ENCODE measurements around the gene MARCHF3. TPM values are rescaled to one million over a fixed set of nuclear protein-coding genes. Genes with fewer than 3 reads are reported as not detected.
"Not testable (repeated sequence)": the region's sequence is repeated elsewhere in the genome, so short reads cannot be mapped to it uniquely, and the experiment has no call there.

The MARCHF3 gene
- total and polyA plus RNA-seq, 10 of the 15 experiments (the other 5 are each of a cell fraction or from before 2014, with no cell fraction given), result 3.6 to 24.1 (median 11.3) TPM

GRCh38 chr5:126853541-126854307, 176.6 kb downstream of the MARCHF3 start:
- RAD21 ChIA-PET (ENCODE audit: unreplicated experiment); H2AFZ ChIP-seq (ENCODE audit: control insufficient read depth, low read depth, low read length); H3K27me3 ChIP-seq (replicated peaks in 1 of 2; ENCODE audit: control insufficient read depth in 2 of 2, insufficient read depth in 2 of 2, low read length in 1 of 2); H3K36me3 ChIP-seq (ENCODE audit: control insufficient read depth in 2 of 2, insufficient read depth in 2 of 2, low read length in 1 of 2); H3K27ac ChIP-seq (ENCODE audit: control insufficient read depth, insufficient read depth); intact Hi-C loops (cut with micrococcal nuclease; ENCODE audit: unreplicated experiment); BruUV-seq (replicated peaks); H3K9ac ChIP-seq (ENCODE audit: control insufficient read depth, insufficient read depth, low read length); CTCF ChIA-PET; H3K79me2 ChIP-seq (ENCODE audit: control insufficient read depth, insufficient read depth, low read length); DNase-seq (ENCODE audit: low read depth, low spot score); H3K4me2 ChIP-seq (ENCODE audit: control insufficient read depth, insufficient read depth); ATAC-seq; H4K20me1 ChIP-seq (ENCODE audit: control insufficient read depth, insufficient read depth); H3K9me3 ChIP-seq (replicated peaks; ENCODE audit: control insufficient read depth, insufficient read depth, low read length); FAIRE-seq; H3K4me3 ChIP-seq; POLR2A ChIA-PET: not testable (repeated sequence)
- TF ChIP-seq NFYB (IDR thresholded peaks at IDR 0.05; ENCODE audit: insufficient read depth, low read depth, low read length), result 0 out of 2 replicates have a peak, but pooled peaks have one; percentile 54
- SMC1A ChIA-PET (ENCODE audit: uncharacterized antibody, unreplicated experiment), result interaction anchor here (0.6 kb wide), 1 partner anchor 117 kb away, joined by 3 read pairs; no protein-coding TSS in a partner anchor
- peaks cover 12% of the 10 kb centered on the region for H3K4me1 ChIP-seq (ENCODE audit: control insufficient read depth, insufficient read depth, low read length)
- in situ Hi-C loops (cut with MboI), result loop anchor here (10.0 kb wide), 1 partner anchor 461 kb away; no protein-coding TSS in a partner anchor
- 94% methylated on average over 27 of the region's 27 CpGs for WGBS (ENCODE audit: insufficient coverage, insufficient replicate concordance, low lambda C conversion rate, missing lambda C conversion rate)

- Histone ChIP-seq H3K9me3 (replicated peaks; ENCODE audit: control insufficient read depth, insufficient read depth, low read length) (no peaks in the 10 kb centered on the region; the same call in 2 of the 3 replicates), H4K20me1 (ENCODE audit: control insufficient read depth, insufficient read depth) (no peaks in the 10 kb centered on the region), H3K9ac (ENCODE audit: control insufficient read depth, insufficient read depth, low read length) (no peak overlapping the region), H3K27ac (ENCODE audit: control insufficient read depth, insufficient read depth) (0 out of 2 replicates have a peak overlapping the region, but pooled peaks have one; percentile 53), H3K36me3 (ENCODE audit: control insufficient read depth in 2 of 2, insufficient read depth in 2 of 2, low read length in 1 of 2) (no peaks in the 10 kb centered on the region), H2AFZ (ENCODE audit: control insufficient read depth, low read depth, low read length) (no peak overlapping the region), H3K4me2 (ENCODE audit: control insufficient read depth, insufficient read depth) (no peak overlapping the region), H3K4me3 (no peak overlapping the region), H3K27me3 (replicated peaks in 1 of 2; ENCODE audit: control insufficient read depth in 2 of 2, insufficient read depth in 2 of 2, low read length in 1 of 2) (no peaks in the 10 kb centered on the region), H3K4me1 (ENCODE audit: control insufficient read depth, insufficient read depth, low read length) (peaks cover 12% of the 10 kb centered on the region), H3K79me2 (ENCODE audit: control insufficient read depth, insufficient read depth, low read length) (no peaks in the 10 kb centered on the region)
- in situ Hi-C loops (cut with MboI) (loop anchor here (10.0 kb wide), 1 partner anchor 462 kb away; no protein-coding TSS in a partner anchor), intact Hi-C loops (cut with micrococcal nuclease; ENCODE audit: unreplicated experiment) (no loop called here)
- TF ChIP-seq PKNOX1 (IDR thresholded peaks at IDR 0.05) (no peak), POLR2AphosphoS2 (IDR thresholded peaks at IDR 0.05; ENCODE audit: low read depth, low read length) (no peak), IKZF1 (conservative IDR thresholded peaks at IDR 0.05) (no peak), EP300 (IDR thresholded peaks at IDR 0.05; ENCODE audit: borderline replicate concordance in 1 of 2, control insufficient read depth in 1 of 2, low read depth in 2 of 2, low read length in 2 of 2) (no peak), TCF7 (IDR thresholded peaks at IDR 0.05; ENCODE audit: borderline replicate concordance) (no peak), SREBF2 (IDR thresholded peaks at IDR 0.05; ENCODE audit: low read length) (no peak), ZNF384 (IDR thresholded peaks at IDR 0.05; ENCODE audit: borderline replicate concordance, low read depth, low read length) (no peak), SMARCA5 (IDR thresholded peaks at IDR 0.05) (no peak), YY1 (IDR thresholded peaks at IDR 0.05; ENCODE audit: low read depth, low read length) (no peak)
- TF ChIP-seq, protein P1, sequence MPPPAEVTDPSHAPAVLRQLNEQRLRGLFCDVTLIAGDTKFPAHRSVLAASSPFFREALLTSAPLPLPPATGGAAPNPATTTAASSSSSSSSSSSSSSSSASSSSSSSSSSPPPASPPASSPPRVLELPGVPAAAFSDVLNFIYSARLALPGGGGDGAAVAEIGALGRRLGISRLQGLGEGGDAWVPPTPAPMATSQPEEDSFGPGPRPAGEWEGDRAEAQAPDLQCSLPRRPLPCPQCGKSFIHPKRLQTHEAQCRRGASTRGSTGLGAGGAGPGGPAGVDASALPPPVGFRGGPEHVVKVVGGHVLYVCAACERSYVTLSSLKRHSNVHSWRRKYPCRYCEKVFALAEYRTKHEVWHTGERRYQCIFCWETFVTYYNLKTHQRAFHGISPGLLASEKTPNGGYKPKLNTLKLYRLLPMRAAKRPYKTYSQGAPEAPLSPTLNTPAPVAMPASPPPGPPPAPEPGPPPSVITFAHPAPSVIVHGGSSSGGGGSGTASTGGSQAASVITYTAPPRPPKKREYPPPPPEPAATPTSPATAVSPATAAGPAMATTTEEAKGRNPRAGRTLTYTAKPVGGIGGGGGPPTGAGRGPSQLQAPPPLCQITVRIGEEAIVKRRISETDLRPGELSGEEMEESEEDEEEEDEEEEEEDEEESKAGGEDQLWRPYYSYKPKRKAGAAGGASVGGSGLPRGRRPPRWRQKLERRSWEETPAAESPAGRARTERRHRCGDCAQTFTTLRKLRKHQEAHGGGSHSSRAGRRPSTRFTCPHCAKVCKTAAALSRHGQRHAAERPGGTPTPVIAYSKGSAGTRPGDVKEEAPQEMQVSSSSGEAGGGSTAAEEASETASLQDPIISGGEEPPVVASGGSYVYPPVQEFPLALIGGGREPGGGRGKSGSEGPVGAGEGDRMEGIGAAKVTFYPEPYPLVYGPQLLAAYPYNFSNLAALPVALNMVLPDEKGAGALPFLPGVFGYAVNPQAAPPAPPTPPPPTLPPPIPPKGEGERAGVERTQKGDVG (CRISPR knock-in tag; IDR thresholded peaks at IDR 0.05), result no peak
- ChIA-PET CTCF (no interaction called here), POLR2A (no interaction called here), SMC1A (ENCODE audit: uncharacterized antibody, unreplicated experiment) (interaction anchor here (0.6 kb wide), 1 partner anchor 118 kb away, joined by 3 read pairs; no protein-coding TSS in a partner anchor), RAD21 (ENCODE audit: unreplicated experiment) (no interaction called here)
- WGBS (ENCODE audit: insufficient coverage, insufficient replicate concordance, low lambda C conversion rate, missing lambda C conversion rate), result 58% methylated on average over 7 of the region's 7 CpGs
- no TSS peak for BruUV-seq (replicated peaks)
- ATAC-seq (no peak), FAIRE-seq (no peak), DNase-seq (ENCODE audit: low read depth, low spot score) (no peak)
These were observed 177.5 kb downstream of the MARCHF3 start for GRCh38 chr5:126852841-126853271.

All from GM12878 (cell line).